WTC11 (cell line): ENCODE data around the gene POLR3A.

Experiments
- HMGA2 ChIP-seq: fragments of 250-450 bp; sonication (Bioruptor Pico); IDR thresholded peaks from 2 replicates; pipeline ENCODE4 v1.4.0; 2021; ENCODE audit warnings: mild to moderate bottlenecking, moderate library complexity
- NR2C2 ChIP-seq: sonication (generic); formaldehyde crosslinking; IDR thresholded peaks from 2 replicates; pipeline ENCODE4 v1.8.0; 2022; ENCODE audit warnings: mild to moderate bottlenecking, missing genetic modification reagents
- TF ChIP-seq, protein P1 (sequence below): fragments of 200-600 bp; IDR thresholded peaks from 2 replicates; pipeline ENCODE4 v1.8.0; 2022; ENCODE audit warnings: antibody characterized with exemption
- TF ChIP-seq, protein P2 (sequence below): sonication (generic); formaldehyde crosslinking; IDR thresholded peaks from 2 replicates; pipeline ENCODE4 v1.8.0; 2022; ENCODE audit warnings: mild to moderate bottlenecking, missing genetic modification reagents

DNA sequence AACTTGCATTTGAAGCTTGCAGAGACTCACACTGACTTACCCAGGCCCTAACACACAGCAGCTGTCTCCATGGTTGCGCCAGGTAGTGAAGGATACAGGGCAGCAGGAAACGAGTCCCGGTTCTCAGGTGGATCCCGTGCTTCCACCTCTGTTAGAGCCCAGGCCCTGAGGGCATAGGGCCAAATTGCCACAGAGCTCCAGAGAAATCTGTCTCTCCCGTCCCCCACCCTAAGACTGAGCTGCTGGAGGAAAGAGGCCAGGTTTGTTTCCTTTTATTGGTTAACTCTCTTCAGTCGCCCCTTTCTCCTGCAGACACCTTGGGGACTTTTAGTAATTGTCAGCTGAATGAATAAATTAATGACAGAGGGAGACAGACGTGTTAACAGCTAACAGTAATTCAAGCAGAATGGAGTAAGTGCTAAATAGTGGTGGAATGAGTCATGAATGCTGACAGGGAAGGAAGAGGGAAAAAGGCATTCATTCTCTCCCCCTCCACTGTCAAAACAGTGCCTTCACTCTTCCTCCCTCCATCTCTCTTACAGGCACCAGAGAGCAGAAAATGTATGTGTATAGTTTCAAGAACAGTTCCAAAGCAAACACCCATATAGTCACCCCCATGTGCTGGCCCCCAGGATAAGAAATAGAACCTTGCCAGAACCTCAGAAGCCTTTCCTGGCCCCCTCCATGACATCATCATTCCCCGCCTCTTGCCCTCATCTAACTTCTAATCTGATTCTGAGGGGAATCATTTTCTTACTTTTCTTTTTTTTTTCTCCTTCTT, 86.0 kb downstream of the POLR3A start:
- TF ChIP-seq, protein P1, sequence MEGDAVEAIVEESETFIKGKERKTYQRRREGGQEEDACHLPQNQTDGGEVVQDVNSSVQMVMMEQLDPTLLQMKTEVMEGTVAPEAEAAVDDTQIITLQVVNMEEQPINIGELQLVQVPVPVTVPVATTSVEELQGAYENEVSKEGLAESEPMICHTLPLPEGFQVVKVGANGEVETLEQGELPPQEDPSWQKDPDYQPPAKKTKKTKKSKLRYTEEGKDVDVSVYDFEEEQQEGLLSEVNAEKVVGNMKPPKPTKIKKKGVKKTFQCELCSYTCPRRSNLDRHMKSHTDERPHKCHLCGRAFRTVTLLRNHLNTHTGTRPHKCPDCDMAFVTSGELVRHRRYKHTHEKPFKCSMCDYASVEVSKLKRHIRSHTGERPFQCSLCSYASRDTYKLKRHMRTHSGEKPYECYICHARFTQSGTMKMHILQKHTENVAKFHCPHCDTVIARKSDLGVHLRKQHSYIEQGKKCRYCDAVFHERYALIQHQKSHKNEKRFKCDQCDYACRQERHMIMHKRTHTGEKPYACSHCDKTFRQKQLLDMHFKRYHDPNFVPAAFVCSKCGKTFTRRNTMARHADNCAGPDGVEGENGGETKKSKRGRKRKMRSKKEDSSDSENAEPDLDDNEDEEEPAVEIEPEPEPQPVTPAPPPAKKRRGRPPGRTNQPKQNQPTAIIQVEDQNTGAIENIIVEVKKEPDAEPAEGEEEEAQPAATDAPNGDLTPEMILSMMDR = no peak
- no peak for TF ChIP-seq HMGA2 (CRISPR knock-in tag)
- TF ChIP-seq, protein P2, sequence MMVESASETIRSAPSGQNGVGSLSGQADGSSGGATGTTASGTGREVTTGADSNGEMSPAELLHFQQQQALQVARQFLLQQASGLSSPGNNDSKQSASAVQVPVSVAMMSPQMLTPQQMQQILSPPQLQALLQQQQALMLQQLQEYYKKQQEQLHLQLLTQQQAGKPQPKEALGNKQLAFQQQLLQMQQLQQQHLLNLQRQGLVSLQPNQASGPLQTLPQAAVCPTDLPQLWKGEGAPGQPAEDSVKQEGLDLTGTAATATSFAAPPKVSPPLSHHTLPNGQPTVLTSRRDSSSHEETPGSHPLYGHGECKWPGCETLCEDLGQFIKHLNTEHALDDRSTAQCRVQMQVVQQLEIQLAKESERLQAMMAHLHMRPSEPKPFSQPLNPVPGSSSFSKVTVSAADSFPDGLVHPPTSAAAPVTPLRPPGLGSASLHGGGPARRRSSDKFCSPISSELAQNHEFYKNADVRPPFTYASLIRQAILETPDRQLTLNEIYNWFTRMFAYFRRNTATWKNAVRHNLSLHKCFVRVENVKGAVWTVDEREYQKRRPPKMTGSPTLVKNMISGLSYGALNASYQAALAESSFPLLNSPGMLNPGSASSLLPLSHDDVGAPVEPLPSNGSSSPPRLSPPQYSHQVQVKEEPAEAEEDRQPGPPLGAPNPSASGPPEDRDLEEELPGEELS (CRISPR knock-in tag) = no peak
- no peak for TF ChIP-seq NR2C2 (CRISPR knock-in tag)
